GM21619 (cell line): ENCODE data around the gene CDH8.

ENCODE experiments used
- ATAC-seq: cut with Tn5 transposase; IDR thresholded peaks from one replicate; pipeline ENCODE4 v1.9.1; 2021; ENCODE audit not compliant: unreplicated experiment

CDH8 gene

GRCh38 chr16:61659936-61660335 is 376.3 kb downstream of the CDH8 start:
- ATAC-seq, result no peak

- no peak for ATAC-seq
Observed at GRCh38 chr16:61654962-61655361, 381.3 kb downstream of the CDH8 start.

- no peak for ATAC-seq
Observed at GRCh38 chr16:61653544-61653943, 382.7 kb downstream of the CDH8 start.

- ATAC-seq, result no peak
Observed at GRCh38 chr16:61645561-61645960, 390.7 kb downstream of the CDH8 start.

GRCh38 chr16:61644736-61645135 is 391.5 kb downstream of the CDH8 start:
- no peak for ATAC-seq

GRCh38 chr16:61617219-61617783 is 418.9 kb downstream of the CDH8 start:
- ATAC-seq, result no peak

- no peak for ATAC-seq
Observed at GRCh38 chr16:61616088-61616487, 420.1 kb downstream of the CDH8 start.

- no peak for ATAC-seq
Observed at GRCh38 chr16:61611847-61612491, 424.3 kb downstream of the CDH8 start.

- ATAC-seq, result no peak
Observed at GRCh38 chr16:61606581-61606980, 429.7 kb downstream of the CDH8 start.
